H9 (cell line): Measurements from ENCODE around the gene ST6GALNAC3. TPM values are rescaled to one million over a fixed set of nuclear protein-coding genes. Genes with fewer than 3 reads are reported as not detected.

ENCODE experiments used
- DNase-seq: peaks from one replicate; pipeline ENCODE4 v3.0.0-alpha.2; 2017
- H2AFZ ChIP-seq: one replicate; pipeline ENCODE4 v1.6.1; 2013; ENCODE audit warnings: mild to moderate bottlenecking, low read length, control low read depth, moderate library complexity
- H2AK5ac ChIP-seq: 2 replicates; pipeline ENCODE4 v1.6.1; 2013; ENCODE audit warnings: low read length, control low read depth, mixed read lengths; ENCODE audit not compliant: insufficient read length
- H2BK120ac ChIP-seq: one replicate; pipeline ENCODE4 v1.6.1; 2013; ENCODE audit warnings: low read depth, mild to moderate bottlenecking, low read length, control low read depth, inconsistent platforms; ENCODE audit not compliant: poor library complexity, severe bottlenecking
- H2BK12ac ChIP-seq: 2 replicates; pipeline ENCODE4 v1.6.1; 2013; ENCODE audit warnings: low read length, control low read depth, mixed read lengths, low read depth; ENCODE audit not compliant: insufficient read length
- H2BK15ac ChIP-seq: 2 replicates; pipeline ENCODE4 v1.6.1; 2013; ENCODE audit warnings: low read depth, low read length, control low read depth
- H2BK20ac ChIP-seq: one replicate; pipeline ENCODE4 v1.6.1; 2013; ENCODE audit warnings: low read depth, mild to moderate bottlenecking, low read length, control low read depth, inconsistent platforms; ENCODE audit not compliant: poor library complexity, severe bottlenecking
- H2BK5ac ChIP-seq: 2 replicates; pipeline ENCODE4 v1.6.1; 2013; ENCODE audit warnings: low read length, control low read depth, mixed read lengths; ENCODE audit not compliant: insufficient read length
- H3K14ac ChIP-seq: 2 replicates; pipeline ENCODE4 v1.6.1; 2013; ENCODE audit warnings: low read length, control low read depth; ENCODE audit not compliant: insufficient read depth
- H3K18ac ChIP-seq: 2 replicates; pipeline ENCODE4 v1.6.1; 2013; ENCODE audit warnings: low read depth, mild to moderate bottlenecking, mixed read lengths, low read length, control low read depth; ENCODE audit not compliant: insufficient read length
- H3K23ac ChIP-seq: 2 replicates; pipeline ENCODE4 v1.6.1; 2013; ENCODE audit warnings: low read length, control low read depth, mixed read lengths, low read depth; ENCODE audit not compliant: insufficient read length
- H3K23me2 ChIP-seq: 2 replicates; pipeline ENCODE4 v1.6.1; 2013; ENCODE audit warnings: low read depth, mild to moderate bottlenecking, mixed read lengths, low read length, control low read depth; ENCODE audit not compliant: insufficient read length, poor library complexity, severe bottlenecking
- H3K27ac ChIP-seq: 2 replicates; pipeline ENCODE4 v1.5.1; 2013; ENCODE audit warnings: low read length, control low read depth, mixed read lengths, low read depth; ENCODE audit not compliant: insufficient read length
- H3K27me3 ChIP-seq: 2 replicates; pipeline ENCODE4 v1.6.1; 2013; ENCODE audit warnings: low read length, control low read depth, inconsistent platforms; ENCODE audit not compliant: insufficient read depth
- H3K4ac ChIP-seq: 2 replicates; pipeline ENCODE4 v1.6.1; 2013; ENCODE audit warnings: low read depth, mild to moderate bottlenecking, control low read depth, inconsistent platforms, low read length, moderate library complexity
- H3K4me1 ChIP-seq: 2 replicates; pipeline ENCODE4 v1.6.1; 2013; ENCODE audit warnings: low read length, control low read depth, inconsistent platforms; ENCODE audit not compliant: insufficient read depth
- H3K4me2 ChIP-seq: 2 replicates; pipeline ENCODE4 v1.6.1; 2013; ENCODE audit warnings: low read length, control low read depth, mixed read lengths; ENCODE audit not compliant: insufficient read length, insufficient read depth
- H3K56ac ChIP-seq: 2 replicates; pipeline ENCODE4 v1.6.1; 2013; ENCODE audit warnings: low read depth, mild to moderate bottlenecking, mixed read lengths, low read length, control low read depth; ENCODE audit not compliant: insufficient read length
- H3K79me1 ChIP-seq: 2 replicates; pipeline ENCODE4 v1.6.1; 2013; ENCODE audit warnings: low read depth, mild to moderate bottlenecking, moderate library complexity, low read length, control low read depth, inconsistent platforms; ENCODE audit not compliant: insufficient read depth, poor library complexity, severe bottlenecking
- H3K79me2 ChIP-seq: 2 replicates; pipeline ENCODE4 v1.6.1; 2013; ENCODE audit warnings: low read length, control low read depth, inconsistent platforms; ENCODE audit not compliant: insufficient read depth
- H3K9ac ChIP-seq: 2 replicates; pipeline ENCODE4 v1.6.1; 2013; ENCODE audit warnings: low read length, control low read depth, mixed read lengths; ENCODE audit not compliant: insufficient read length; ENCODE audit errors: extremely low read depth
- H3K9me3 ChIP-seq: one replicate; pipeline ENCODE4 v1.6.1; 2013; ENCODE audit warnings: low read depth, low read length, inconsistent platforms; ENCODE audit not compliant: control insufficient read depth
- H3T11ph ChIP-seq: one replicate; pipeline ENCODE4 v1.6.1; 2013; ENCODE audit warnings: mild to moderate bottlenecking, low read length, control low read depth, inconsistent platforms
- H4K20me1 ChIP-seq: one replicate; pipeline ENCODE4 v1.6.1; 2013; ENCODE audit not compliant: control insufficient read depth, insufficient read length, insufficient read depth
- H4K5ac ChIP-seq: 2 replicates; pipeline ENCODE4 v1.6.1; 2013; ENCODE audit warnings: low read depth, mild to moderate bottlenecking, mixed read lengths, low read length, control low read depth; ENCODE audit not compliant: insufficient read length
- H4K8ac ChIP-seq: replicated peaks from 2 replicates; pipeline ENCODE4 v1.6.1; 2013; ENCODE audit warnings: low read length, control low read depth, mixed read lengths, low read depth; ENCODE audit not compliant: insufficient read length
- H4K91ac ChIP-seq: 2 replicates; pipeline ENCODE4 v1.6.1; 2013; ENCODE audit warnings: low read depth, mild to moderate bottlenecking, moderate library complexity, mixed read lengths, low read length, control low read depth; ENCODE audit not compliant: insufficient read length
- H3K27ac Mint-ChIP-seq, 3 experiments: 2 replicates in 2 of 3; 3 replicates in 1 of 3; pipeline ENCODE4 v1.8.0; 2020 to 2021; ENCODE audit warnings: mixed read lengths in 3 of 3, mild to moderate bottlenecking in 1 of 3, moderate library complexity in 1 of 3
- H3K27me3 Mint-ChIP-seq: 2 replicates; pipeline ENCODE4 v1.8.0; 2021; ENCODE audit warnings: low read depth, mild to moderate bottlenecking, moderate library complexity, mixed read lengths
- H3K36me3 Mint-ChIP-seq, 3 experiments: 2 replicates in 2 of 3; 3 replicates in 1 of 3; pipeline ENCODE4 v1.8.0; 2020 to 2021; ENCODE audit warnings: low read depth in 3 of 3, mixed read lengths in 3 of 3; ENCODE audit not compliant: insufficient read depth in 1 of 3
- H3K4me1 Mint-ChIP-seq, 2 experiments: 2 replicates each; pipeline ENCODE4 v1.8.0; 2020; ENCODE audit warnings: mixed read lengths in 2 of 2
- H3K4me3 Mint-ChIP-seq, 2 experiments: 2 replicates in 1 of 2; 3 replicates in 1 of 2; pipeline ENCODE4 v1.8.0; 2020 to 2021; ENCODE audit warnings: mild to moderate bottlenecking in 2 of 2, mixed read lengths in 2 of 2, moderate library complexity in 1 of 2
- H3K9me3 Mint-ChIP-seq, 2 experiments: 2 replicates in 1 of 2; 3 replicates in 1 of 2; pipeline ENCODE4 v1.8.0; 2020; ENCODE audit warnings: mild to moderate bottlenecking in 2 of 2, mixed read lengths in 2 of 2, moderate library complexity in 1 of 2
- WGBS: extraction: QIAGEN DNeasy Blood & Tissue Kit; methylation state at CpG from one replicate; pipeline ENCODE4 v1.1.7; 2013; ENCODE audit warnings: missing lambda C conversion rate, low lambda C conversion rate, mixed read lengths; ENCODE audit not compliant: insufficient read length; ENCODE audit errors: extremely low coverage; 5-methylcytosine and 5-hydroxymethylcytosine counted together
- total RNA-seq: library from RNA; stranded (reverse); gene quantifications from 2 replicates; pipeline ENCODE4 v1.2.1, GENCODE V29; 2021
- TF ChIP-seq, protein P1 (sequence below): fragments of 200-600 bp; sonication (generic); conservative IDR thresholded peaks from 3 replicates; pipeline ENCODE4 v1.8.0; 2021; ENCODE audit warnings: antibody characterized with exemption, mild to moderate bottlenecking

The ST6GALNAC3 gene
- total RNA-seq, 1 experiment from 2014 or later: 11.2 TPM

DNA sequence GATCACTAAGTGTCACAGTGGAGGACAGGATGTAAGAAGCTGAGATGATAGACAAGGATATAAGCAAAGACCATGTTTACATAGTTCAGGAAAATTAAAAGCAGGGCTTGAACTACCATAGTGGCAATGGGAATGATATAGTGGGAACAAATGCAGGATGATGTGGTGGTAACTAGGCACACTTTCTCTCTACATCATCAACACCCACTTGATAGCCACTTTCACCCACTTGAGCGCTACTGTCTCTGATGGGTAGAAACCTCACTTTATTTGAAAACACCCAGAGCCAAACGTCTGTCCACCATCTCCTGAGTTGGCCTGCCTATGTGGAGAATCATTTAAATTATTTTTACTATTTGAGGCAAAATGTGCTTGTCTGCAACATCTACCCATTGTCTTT is 487.7 kb downstream of the ST6GALNAC3 start:
- no peak overlapping the region for H3K56ac ChIP-seq
- H4K8ac ChIP-seq: no peak overlapping the region
- no peaks in the 10 kb centered on the region for H3K79me1 ChIP-seq
- Mint-ChIP-seq H3K4me1 (peaks cover 12 to 13% of the 10 kb centered on the region in 2 experiments), H3K36me3 (no peaks in the 10 kb centered on the region; a peak in 1 of 7 replicates), H3K9me3 (peaks cover 0 to 4% of the 10 kb centered on the region in 2 experiments; a peak in 1 of 5 replicates), H3K27ac (no peak overlapping the region), H3K27me3 (no peaks in the 10 kb centered on the region), H3K4me3 (no peak overlapping the region)
- H3K27ac ChIP-seq: no peak overlapping the region
- no CpG with 5 or more reads among the region's 2 CpGs for WGBS
- no peak overlapping the region for H4K91ac ChIP-seq
- H2BK20ac ChIP-seq: no peak overlapping the region
- TF ChIP-seq, protein P1, sequence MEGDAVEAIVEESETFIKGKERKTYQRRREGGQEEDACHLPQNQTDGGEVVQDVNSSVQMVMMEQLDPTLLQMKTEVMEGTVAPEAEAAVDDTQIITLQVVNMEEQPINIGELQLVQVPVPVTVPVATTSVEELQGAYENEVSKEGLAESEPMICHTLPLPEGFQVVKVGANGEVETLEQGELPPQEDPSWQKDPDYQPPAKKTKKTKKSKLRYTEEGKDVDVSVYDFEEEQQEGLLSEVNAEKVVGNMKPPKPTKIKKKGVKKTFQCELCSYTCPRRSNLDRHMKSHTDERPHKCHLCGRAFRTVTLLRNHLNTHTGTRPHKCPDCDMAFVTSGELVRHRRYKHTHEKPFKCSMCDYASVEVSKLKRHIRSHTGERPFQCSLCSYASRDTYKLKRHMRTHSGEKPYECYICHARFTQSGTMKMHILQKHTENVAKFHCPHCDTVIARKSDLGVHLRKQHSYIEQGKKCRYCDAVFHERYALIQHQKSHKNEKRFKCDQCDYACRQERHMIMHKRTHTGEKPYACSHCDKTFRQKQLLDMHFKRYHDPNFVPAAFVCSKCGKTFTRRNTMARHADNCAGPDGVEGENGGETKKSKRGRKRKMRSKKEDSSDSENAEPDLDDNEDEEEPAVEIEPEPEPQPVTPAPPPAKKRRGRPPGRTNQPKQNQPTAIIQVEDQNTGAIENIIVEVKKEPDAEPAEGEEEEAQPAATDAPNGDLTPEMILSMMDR: no peak
- H3K79me2 ChIP-seq: no peaks in the 10 kb centered on the region
- no peak for DNase-seq
- no peak overlapping the region for H3K23ac ChIP-seq
- H3K9ac ChIP-seq: no peak overlapping the region
- H3K4me1 ChIP-seq: no peaks in the 10 kb centered on the region
- H3K18ac ChIP-seq: no peak overlapping the region
- no peak overlapping the region for H3K4ac ChIP-seq
- no peak overlapping the region for H3T11ph ChIP-seq
- no peak overlapping the region for H2AFZ ChIP-seq
- no peaks in the 10 kb centered on the region for H4K20me1 ChIP-seq
- no peak overlapping the region for H2BK12ac ChIP-seq
- no peak overlapping the region for H2BK15ac ChIP-seq
- H3K27me3 ChIP-seq: no peaks in the 10 kb centered on the region
- no peaks in the 10 kb centered on the region for H3K23me2 ChIP-seq
- H2BK120ac ChIP-seq: no peak overlapping the region
- H4K5ac ChIP-seq: no peak overlapping the region
- no peaks in the 10 kb centered on the region for H3K9me3 ChIP-seq
- no peak overlapping the region for H2AK5ac ChIP-seq
- H2BK5ac ChIP-seq: no peak overlapping the region
- no peak overlapping the region for H3K4me2 ChIP-seq
- no peak overlapping the region for H3K14ac ChIP-seq
